GM18519 (cell line): ENCODE results near the gene BRF1.
"Not testable (repeated sequence)": the region's sequence is repeated elsewhere in the genome, so short reads cannot be mapped to it uniquely, and the experiment has no call there.

ENCODE experiments used
- ATAC-seq: cut with Tn5 transposase; IDR thresholded peaks from one replicate; pipeline ENCODE4 v1.9.1; 2021; ENCODE audit warnings: mild to moderate bottlenecking, moderate library complexity; ENCODE audit not compliant: unreplicated experiment, low FRiP score

BRF1 gene

DNA sequence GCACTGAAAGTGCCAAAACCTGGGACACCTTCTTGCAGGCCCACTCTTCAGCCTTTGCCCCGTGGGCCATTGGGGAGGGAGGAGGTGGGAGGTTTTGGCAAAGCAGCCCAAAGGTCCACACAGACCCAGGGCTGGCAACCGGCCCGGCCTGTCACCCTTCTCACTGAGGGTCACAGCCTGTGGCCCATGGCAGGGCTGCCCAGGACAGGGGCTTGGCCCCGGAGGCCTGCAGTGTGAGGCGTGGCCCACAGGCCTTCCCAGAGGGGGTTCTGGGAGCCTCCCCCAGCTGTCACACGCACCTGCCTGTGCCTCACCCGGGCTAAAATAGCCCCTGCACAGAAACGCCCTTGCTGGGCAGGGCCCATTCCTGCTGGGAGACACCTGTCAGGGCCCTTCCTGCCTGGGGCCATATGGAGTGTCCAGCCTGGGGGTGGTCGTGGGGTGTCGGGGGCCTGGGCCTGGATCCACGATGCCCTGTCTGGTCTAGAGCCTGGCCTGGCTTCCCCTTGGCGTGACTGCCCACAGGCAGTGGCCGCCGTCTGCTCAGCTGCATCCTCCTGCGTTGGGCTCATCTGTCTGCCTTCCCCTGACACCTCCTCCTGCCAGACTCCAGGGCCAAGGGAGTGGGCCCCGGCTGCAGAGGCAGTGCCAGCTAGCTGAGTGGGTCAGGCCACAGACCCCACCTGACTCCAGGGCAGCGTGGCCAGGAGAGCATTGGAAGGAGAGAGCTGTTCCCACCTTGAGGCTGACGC is 33.0 kb upstream of the BRF1 start:
- no peak for ATAC-seq

GRCh38 chr14:105333020-105333490 is 32.3 kb upstream of the BRF1 start:
- no peak for ATAC-seq

GRCh38 chr14:105332350-105332874 is 31.6 kb upstream of the BRF1 start:
- no peak for ATAC-seq

DNA sequence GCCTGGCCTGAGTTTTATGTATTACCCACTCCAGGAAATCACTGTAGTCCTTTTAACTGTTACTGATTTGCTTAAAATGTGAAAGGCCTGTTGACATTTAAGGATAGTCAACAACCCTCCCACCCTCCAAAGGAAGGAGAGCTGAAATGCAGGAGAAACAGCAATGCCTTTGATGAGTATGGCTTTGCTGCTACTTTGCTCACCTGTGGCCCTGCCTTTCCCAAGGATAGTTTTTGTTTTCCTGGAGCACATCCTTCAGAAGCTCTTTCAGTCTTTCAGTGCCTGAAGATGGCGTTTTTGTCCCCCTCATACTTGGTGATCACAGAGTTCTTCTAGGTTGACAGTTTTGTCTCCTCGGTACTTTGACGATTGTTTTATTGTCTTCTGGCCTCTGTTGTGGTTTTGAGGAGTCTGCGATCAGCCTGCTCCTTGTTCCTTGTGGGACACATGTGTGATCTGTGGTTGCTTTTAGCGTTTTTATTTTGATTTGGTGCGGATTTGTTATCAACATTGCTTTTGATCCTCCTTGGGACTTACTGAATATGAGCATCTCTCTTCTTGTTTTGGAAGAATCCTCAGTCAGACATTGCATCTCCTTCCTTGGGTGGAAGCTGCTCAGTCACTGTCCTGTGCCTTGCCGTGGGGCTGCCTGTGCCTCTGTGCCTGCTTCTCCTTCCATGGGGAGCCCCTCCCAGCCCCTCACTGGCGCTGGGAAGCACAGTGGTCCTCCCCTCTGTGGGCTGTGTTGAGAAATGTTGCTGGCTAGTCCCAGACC is 31.0 kb upstream of the BRF1 start:
- no peak for ATAC-seq

GRCh38 chr14:105330491-105330895 is 29.7 kb upstream of the BRF1 start:
- ATAC-seq: no peak

- ATAC-seq: no peak
Measured at GRCh38 chr14:105329411-105330150, 28.8 kb upstream of the BRF1 start.

GRCh38 chr14:105328678-105329390 is 28.0 kb upstream of the BRF1 start:
- no peak for ATAC-seq

DNA sequence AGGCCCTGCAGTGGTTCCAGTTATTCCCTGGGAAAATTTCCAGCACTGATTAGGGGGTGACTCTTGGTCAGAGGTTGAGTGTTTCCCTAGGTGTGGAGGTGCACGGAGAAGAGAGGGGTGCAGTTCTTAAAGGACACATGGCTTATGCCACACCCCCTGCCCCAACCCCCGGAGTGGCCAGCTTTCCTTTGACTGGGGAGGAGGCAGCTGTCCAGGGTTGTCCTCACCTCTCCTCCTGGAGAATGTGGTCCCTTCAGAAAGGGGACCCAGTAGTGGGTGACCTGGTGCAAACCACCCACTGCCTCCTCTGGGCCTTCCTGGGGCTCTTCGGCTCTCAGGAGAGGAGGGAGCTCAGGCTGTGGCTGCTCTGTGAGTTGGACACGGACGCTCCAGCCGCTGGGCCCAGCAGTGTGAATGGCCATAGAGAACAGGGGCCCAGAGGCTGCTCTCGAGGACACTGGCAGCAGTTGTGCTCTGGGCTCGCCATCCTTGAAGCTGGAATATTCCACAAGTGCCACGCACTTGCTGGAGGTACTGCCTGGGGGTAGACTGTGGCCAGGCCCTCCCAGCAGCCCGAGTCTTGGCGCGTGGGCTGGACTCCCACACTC is 27.4 kb upstream of the BRF1 start:
- ATAC-seq: no peak

DNA sequence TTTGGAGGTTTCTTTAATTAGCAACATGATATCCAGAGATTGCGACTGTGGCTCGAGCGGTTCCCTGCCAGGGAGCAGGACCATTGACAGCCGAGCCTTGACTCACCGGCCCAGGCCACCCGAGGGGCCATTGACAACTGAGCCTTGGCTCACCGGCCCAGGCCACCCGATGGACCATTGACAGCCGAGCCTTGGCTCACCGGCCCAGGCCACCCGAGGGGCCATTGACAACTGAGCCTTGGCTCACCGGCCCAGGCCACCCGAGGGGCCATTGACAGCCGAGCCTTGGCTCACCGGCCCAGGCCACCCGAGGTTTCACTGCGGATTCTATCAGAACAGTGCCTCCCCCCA is 26.9 kb upstream of the BRF1 start:
- not testable (repeated sequence) for ATAC-seq

DNA sequence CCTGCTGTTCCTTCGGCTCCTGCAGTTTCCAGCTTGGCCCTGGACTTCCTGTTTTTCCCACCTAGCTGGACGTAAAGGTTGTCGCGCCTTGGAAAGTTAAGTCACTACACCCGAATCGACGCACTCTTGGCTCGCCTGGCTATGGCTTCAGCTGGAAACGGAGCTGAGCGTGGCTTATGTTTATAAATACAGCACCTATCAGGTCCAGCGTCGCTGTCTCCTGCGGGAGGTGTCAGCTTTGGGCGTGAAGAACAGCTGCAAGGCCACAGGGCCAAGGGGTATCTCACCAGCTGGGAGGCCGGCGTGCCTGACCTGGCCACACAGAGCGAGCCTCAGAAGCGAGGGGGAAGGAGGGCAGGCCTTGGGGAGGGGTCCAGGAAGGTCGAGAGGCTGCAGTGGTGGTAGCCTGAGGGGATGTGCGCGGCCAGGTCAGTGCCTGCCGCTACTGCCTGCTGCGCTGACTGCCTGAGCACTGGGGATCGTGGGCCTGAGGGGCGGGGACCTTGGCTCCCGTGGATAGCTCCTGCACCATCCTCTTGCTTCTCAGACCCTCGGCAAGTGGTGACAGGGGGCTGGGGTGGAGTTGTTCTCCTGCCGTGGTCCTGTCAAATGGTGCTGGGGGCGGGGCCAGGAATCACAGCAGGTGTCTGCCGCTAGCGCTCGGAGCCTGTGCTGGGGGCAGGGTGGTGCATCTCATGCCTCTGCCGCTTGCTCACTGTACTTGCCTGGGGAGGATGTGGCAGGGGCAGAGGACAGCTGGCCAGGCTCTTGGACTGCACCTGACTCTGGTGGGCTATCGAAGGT is 26.3 kb upstream of the BRF1 start:
- ATAC-seq: no peak

DNA sequence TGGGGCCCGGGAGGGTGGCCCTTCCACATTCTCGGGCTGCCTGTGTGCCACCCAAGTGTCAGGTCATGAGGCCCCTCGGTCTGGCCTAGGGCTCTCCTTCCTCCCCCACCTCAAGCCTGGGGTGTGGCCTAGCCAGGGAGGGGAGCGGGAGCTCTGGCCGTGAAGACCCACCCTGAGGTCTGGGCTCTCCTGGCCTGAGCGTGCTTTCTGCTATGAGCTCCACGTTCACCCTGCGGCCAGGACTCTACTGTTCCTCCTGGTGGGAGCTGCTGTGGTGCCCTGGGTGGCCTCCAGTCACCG is 25.7 kb upstream of the BRF1 start:
- ATAC-seq: no peak

GRCh38 chr14:105325716-105326567 is 25.1 kb upstream of the BRF1 start:
- ATAC-seq: no peak

- no peak for ATAC-seq
Measured at GRCh38 chr14:105325303-105325702, 24.5 kb upstream of the BRF1 start.

GRCh38 chr14:105324871-105325270 is 24.1 kb upstream of the BRF1 start:
- ATAC-seq: no peak

DNA sequence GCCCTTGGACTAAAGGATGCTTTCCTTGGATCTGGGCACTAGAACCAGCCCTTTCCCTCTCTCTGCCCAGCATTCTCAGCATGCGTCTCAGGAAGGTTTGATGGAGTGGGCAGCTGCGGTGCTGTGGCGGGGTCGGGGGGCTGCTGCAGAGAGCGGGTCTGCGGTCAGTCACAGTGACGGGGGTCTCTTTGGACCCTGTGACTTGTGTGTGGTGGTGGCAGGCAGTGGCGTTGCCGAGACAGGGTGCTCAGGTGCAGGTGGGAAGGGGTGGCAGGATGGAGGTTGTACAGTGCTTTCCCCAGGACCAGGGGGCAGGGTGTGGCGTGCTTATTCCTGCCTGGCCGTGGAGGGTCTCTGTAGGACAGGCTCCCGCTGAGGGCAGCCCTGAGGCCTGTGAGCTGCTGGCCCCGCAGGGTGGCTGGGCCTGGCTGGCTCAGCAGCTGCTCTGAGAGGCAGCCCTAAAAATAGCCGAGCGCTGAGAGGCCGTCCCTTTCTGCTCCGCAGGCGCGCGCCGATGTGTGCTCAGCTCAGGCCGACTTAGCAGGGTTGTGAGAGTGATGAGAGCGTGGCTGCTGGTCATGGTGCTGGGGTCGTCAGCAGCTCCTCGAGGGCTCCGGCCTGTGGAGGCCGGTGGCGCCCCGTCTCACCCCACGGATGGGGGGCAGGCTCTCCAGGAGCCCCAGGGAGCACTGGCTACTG is 23.4 kb upstream of the BRF1 start:
- no peak for ATAC-seq

DNA sequence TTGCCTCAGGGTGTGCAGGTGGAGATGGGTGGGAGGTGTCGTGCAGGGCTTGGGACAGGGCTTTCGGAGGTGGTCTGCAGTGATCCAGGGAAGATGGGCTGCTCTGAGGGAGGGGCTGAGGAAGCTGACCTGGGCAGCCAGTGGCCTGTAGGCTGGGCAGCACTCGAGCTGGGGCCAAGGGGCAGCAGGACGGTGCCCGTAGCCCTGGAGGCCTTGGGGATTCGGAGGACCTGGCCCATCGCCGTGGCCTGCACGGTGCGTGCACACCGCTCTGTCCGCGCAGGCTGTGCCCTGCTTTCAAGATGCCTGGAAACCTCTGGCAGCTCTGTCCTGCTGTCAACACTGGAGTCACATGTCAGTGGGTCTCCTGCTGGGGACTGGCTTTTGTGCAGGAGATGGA is 22.9 kb upstream of the BRF1 start:
- ATAC-seq: no peak

DNA sequence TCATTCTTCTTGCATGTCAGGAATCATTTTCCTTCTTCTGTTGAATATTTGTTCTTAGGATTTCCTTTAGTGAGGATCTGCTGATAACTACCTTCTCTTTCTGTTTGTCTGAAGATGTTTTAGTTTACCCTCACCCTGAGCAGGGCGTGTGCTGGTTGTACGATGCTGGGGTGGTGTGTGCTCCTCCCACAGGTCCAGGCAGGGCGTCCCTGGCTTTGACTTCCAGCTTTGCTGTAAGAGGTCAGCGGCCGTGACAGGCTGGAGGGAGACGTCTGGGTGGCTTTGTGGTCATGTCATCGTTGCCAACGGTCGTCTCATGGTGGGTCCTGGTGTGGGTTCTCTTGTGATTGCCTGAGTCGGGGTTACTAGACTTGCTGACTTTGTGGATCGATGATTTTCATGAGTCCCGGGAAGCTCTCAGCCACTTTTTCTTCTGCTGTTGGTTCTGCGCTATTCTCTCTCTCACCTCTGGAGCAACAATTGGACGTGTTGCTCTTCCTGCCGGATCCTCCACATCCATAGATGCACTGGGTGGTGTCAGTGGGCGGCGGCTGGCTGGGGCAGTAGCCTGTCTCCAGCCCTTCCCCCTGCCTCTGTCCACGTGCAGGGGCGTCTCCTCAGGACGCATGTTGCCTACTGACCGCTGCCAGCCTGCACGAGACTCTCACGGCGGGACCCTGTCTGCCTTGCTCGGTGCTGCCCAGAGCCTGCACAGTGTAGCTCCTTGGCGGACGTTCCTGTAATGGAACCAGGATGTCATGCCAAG is 22.2 kb upstream of the BRF1 start:
- no peak for ATAC-seq
